ENCODE measurements around the gene DDX23.

- TF ChIP-seq TAF1 (IDR thresholded peaks at IDR 0.05; ENCODE audit: borderline replicate concordance, low read depth, low read length) (no peak), POLR2AphosphoS5 (IDR thresholded peaks at IDR 0.05; ENCODE audit: low read depth, low read length) (no peak)
Observed at GRCh38 chr12:48810903-48811431, 41.0 kb downstream of the DDX23 start.

Measured in GM12892 (cell line).